Ovary (tissue), 3 donors: Measurements from ENCODE around the gene FRMD3.

Experiments
- EP300 ChIP-seq: sonication (generic); formaldehyde crosslinking; IDR thresholded peaks from one replicate; pipeline ENCODE4 v1.6.1; 2017; ENCODE audit warnings: antibody characterized with exemption
- POLR2A ChIP-seq: fragments of 450-650 bp; IDR thresholded peaks from one replicate; pipeline ENCODE4 v1.6.1; 2017; ENCODE audit warnings: antibody characterized with exemption, mild to moderate bottlenecking, moderate library complexity
- TF ChIP-seq, protein P1 (sequence below), 3 donors: fragments of 450-650 bp in 2 of 3; fragments of 200-600 bp in 1 of 3; IDR thresholded peaks; one replicate each; pipeline versions ENCODE4 v1.5.1 to v1.8.0; 2016 to 2022; ENCODE audit warnings: antibody characterized with exemption in 3 of 3, mild to moderate bottlenecking in 1 of 3
- donor health status: DM: no; HTN: no; CAD: no.

DNA sequence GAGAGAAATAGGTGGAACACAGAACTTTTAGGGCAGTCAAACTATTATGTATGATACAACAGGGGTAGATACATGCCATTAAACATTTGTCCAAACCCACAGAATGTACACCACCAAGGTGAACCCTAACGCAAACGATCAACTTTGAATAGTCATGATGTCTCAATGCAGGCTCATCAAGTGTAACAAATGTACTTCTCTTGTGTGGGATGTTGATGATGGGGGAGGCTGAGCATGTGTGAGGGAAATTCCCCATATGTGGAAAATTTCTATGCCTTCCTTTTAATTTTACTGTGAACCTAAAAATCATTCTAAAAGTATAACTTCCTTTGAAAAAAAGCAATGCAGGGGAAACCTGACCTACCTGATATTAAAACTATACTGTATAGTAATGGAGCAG is 273.9 kb downstream of the FRMD3 start:
- TF ChIP-seq, protein P1, sequence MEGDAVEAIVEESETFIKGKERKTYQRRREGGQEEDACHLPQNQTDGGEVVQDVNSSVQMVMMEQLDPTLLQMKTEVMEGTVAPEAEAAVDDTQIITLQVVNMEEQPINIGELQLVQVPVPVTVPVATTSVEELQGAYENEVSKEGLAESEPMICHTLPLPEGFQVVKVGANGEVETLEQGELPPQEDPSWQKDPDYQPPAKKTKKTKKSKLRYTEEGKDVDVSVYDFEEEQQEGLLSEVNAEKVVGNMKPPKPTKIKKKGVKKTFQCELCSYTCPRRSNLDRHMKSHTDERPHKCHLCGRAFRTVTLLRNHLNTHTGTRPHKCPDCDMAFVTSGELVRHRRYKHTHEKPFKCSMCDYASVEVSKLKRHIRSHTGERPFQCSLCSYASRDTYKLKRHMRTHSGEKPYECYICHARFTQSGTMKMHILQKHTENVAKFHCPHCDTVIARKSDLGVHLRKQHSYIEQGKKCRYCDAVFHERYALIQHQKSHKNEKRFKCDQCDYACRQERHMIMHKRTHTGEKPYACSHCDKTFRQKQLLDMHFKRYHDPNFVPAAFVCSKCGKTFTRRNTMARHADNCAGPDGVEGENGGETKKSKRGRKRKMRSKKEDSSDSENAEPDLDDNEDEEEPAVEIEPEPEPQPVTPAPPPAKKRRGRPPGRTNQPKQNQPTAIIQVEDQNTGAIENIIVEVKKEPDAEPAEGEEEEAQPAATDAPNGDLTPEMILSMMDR (IDR thresholded peaks at IDR 0.05): no peak
- TF ChIP-seq POLR2A: no peak
- no peak for TF ChIP-seq EP300
